ENCODE measurements around the gene MT1HL1. TPM values are rescaled to one million over a fixed set of nuclear protein-coding genes. Genes with fewer than 3 reads are reported as not detected.
"Not testable (repeated sequence)": the region's sequence is repeated elsewhere in the genome, so short reads cannot be mapped to it uniquely, and the experiment has no call there.

The MT1HL1 gene
- polyA plus RNA-seq, 1 donor (not counting 4 experiments of a cell fraction or from before 2014, with no cell fraction given), result not detected

DNA sequence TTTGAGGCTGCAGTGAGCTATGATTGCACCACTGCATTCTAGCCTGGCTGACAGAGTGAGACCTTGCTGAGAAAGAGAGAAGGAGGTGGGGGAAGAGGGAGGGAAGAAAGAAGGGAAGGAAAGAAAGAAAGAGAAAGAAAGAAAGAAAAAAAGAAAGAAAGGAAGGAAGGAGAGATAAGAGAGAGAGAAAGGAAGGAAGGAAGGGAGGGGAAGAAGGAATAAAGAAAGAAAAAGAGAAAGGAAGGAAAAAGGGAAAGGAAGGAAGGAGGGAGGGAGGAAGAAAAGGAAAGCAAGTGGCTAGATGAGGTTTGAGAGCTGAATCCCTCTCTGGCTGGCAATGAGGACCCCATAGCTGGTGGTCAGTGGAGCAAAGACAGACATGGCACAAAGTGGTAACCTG, 20.4 kb downstream of the MT1HL1 start:
- no peak overlapping the region for H3K4me3 ChIP-seq (ENCODE audit: control insufficient read depth in 2 of 3, extremely low read depth in 1 of 3, insufficient read depth in 2 of 3, low read depth in 1 of 3, low read length in 3 of 3)
- DNase-seq (ENCODE audit: low read depth, low spot score) (no peak), FAIRE-seq (no peak)
- H3K27me3 ChIP-seq (ENCODE audit: control insufficient read depth, extremely low read depth, insufficient read depth, low read length), result no peaks in the 10 kb centered on the region
- TF ChIP-seq CTCF (optimal IDR thresholded peaks at IDR 0.05 in 1 of 3, IDR thresholded peaks at IDR 0.05 in 1 of 3, conservative IDR thresholded peaks at IDR 0.05 in 1 of 3; ENCODE audit: extremely low read depth in 1 of 3, insufficient read depth in 2 of 3, low read length in 3 of 3), result no peak
- no peak for TF ChIP-seq EZH2 (IDR thresholded peaks at IDR 0.05; ENCODE audit: low read length)
- H3K9me1 ChIP-seq (ENCODE audit: control insufficient read depth, extremely low read depth, insufficient read depth, low read length), result no peaks in the 10 kb centered on the region
- no peak overlapping the region for H3K27ac ChIP-seq (ENCODE audit: control insufficient read depth, insufficient read depth, low read length)
- no peaks in the 10 kb centered on the region for H3K9me3 ChIP-seq (ENCODE audit: control insufficient read depth, low read depth, low read length)
- no peaks in the 10 kb centered on the region for H4K20me1 ChIP-seq (ENCODE audit: control insufficient read depth, extremely low read depth, insufficient read depth, low read length)
- no peak overlapping the region for H3K9ac ChIP-seq (ENCODE audit: control insufficient read depth, extremely low read depth, insufficient read depth, low read length)
- no peaks in the 10 kb centered on the region for H3K4me1 ChIP-seq (ENCODE audit: control insufficient read depth, extremely low read depth, insufficient read depth, low read length)
- no peaks in the 10 kb centered on the region for H3K36me3 ChIP-seq (ENCODE audit: control insufficient read depth in 2 of 2, extremely low read depth in 1 of 2, insufficient read depth in 2 of 2, low read length in 2 of 2)
- dilution Hi-C loops (cut with MboI; ENCODE audit: extremely low pct_ligation_motif_present, low sequenced_read_pairs), result no loop called here
- H2AFZ ChIP-seq (ENCODE audit: control insufficient read depth, low read length), result no peak overlapping the region
- no peaks in the 10 kb centered on the region for H3K79me2 ChIP-seq (ENCODE audit: control insufficient read depth, insufficient read depth, low read length)
- no peak overlapping the region for H3K4me2 ChIP-seq (ENCODE audit: control insufficient read depth, extremely low read depth, insufficient read depth, low read depth, low read length)

DNA sequence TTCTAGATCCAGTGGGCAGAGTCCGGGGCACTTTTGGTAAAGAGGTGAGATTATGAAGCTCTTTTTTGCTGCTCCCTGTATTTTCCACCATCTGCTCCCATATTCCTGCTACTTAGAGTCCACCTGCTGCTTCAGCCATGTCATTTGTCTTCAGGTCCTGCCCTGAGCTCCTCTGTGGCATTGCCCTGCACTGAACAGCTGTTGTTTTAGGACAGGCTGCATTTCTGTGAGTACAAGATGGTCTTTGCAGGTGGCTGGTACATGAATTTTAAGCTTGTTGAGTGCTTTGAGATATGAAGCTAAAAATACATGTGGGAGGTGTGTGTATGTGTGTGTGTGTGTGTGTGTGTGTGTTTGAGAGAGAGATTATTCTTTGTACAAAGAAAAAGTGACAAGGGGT, 21.9 kb downstream of the MT1HL1 start:
- no peaks in the 10 kb centered on the region for H3K9me3 ChIP-seq (ENCODE audit: control insufficient read depth, low read depth, low read length)
- H3K4me1 ChIP-seq (ENCODE audit: control insufficient read depth, extremely low read depth, insufficient read depth, low read length), result no peaks in the 10 kb centered on the region
- dilution Hi-C loops (cut with MboI; ENCODE audit: extremely low pct_ligation_motif_present, low sequenced_read_pairs), result no loop called here
- DNase-seq (ENCODE audit: low read depth, low spot score) (no peak), FAIRE-seq (no peak)
- H3K9ac ChIP-seq (ENCODE audit: control insufficient read depth, extremely low read depth, insufficient read depth, low read length), result no peak overlapping the region
- no peaks in the 10 kb centered on the region for H3K36me3 ChIP-seq (ENCODE audit: control insufficient read depth in 2 of 2, extremely low read depth in 1 of 2, insufficient read depth in 2 of 2, low read length in 2 of 2)
- H3K4me2 ChIP-seq (ENCODE audit: control insufficient read depth, extremely low read depth, insufficient read depth, low read depth, low read length), result no peak overlapping the region
- no peak overlapping the region for H3K4me3 ChIP-seq (ENCODE audit: control insufficient read depth in 2 of 3, extremely low read depth in 1 of 3, insufficient read depth in 2 of 3, low read depth in 1 of 3, low read length in 3 of 3)
- no peaks in the 10 kb centered on the region for H3K9me1 ChIP-seq (ENCODE audit: control insufficient read depth, extremely low read depth, insufficient read depth, low read length)
- no peaks in the 10 kb centered on the region for H3K79me2 ChIP-seq (ENCODE audit: control insufficient read depth, insufficient read depth, low read length)
- H4K20me1 ChIP-seq (ENCODE audit: control insufficient read depth, extremely low read depth, insufficient read depth, low read length), result no peaks in the 10 kb centered on the region
- H2AFZ ChIP-seq (ENCODE audit: control insufficient read depth, low read length), result no peak overlapping the region
- TF ChIP-seq CTCF (optimal IDR thresholded peaks at IDR 0.05 in 1 of 3, IDR thresholded peaks at IDR 0.05 in 1 of 3, conservative IDR thresholded peaks at IDR 0.05 in 1 of 3; ENCODE audit: extremely low read depth in 1 of 3, insufficient read depth in 2 of 3, low read length in 3 of 3) (no peak), EZH2 (IDR thresholded peaks at IDR 0.05; ENCODE audit: low read length) (no peak)
- no peak overlapping the region for H3K27ac ChIP-seq (ENCODE audit: control insufficient read depth, insufficient read depth, low read length)
- H3K27me3 ChIP-seq (ENCODE audit: control insufficient read depth, extremely low read depth, insufficient read depth, low read length), result no peaks in the 10 kb centered on the region

GRCh38 chr1:236981431-236981830, 22.8 kb downstream of the MT1HL1 start:
- H3K9me1 ChIP-seq (ENCODE audit: control insufficient read depth, extremely low read depth, insufficient read depth, low read length); H3K4me1 ChIP-seq (ENCODE audit: control insufficient read depth, extremely low read depth, insufficient read depth, low read length); H3K27me3 ChIP-seq (ENCODE audit: control insufficient read depth, extremely low read depth, insufficient read depth, low read length); H3K4me3 ChIP-seq (ENCODE audit: control insufficient read depth in 2 of 3, extremely low read depth in 1 of 3, insufficient read depth in 2 of 3, low read depth in 1 of 3, low read length in 3 of 3); H3K9me3 ChIP-seq (ENCODE audit: control insufficient read depth, low read depth, low read length); H3K79me2 ChIP-seq (ENCODE audit: control insufficient read depth, insufficient read depth, low read length); H3K36me3 ChIP-seq (ENCODE audit: control insufficient read depth in 2 of 2, extremely low read depth in 1 of 2, insufficient read depth in 2 of 2, low read length in 2 of 2); dilution Hi-C loops (cut with MboI; ENCODE audit: extremely low pct_ligation_motif_present, low sequenced_read_pairs); H3K27ac ChIP-seq (ENCODE audit: control insufficient read depth, insufficient read depth, low read length); H3K9ac ChIP-seq (ENCODE audit: control insufficient read depth, extremely low read depth, insufficient read depth, low read length); H4K20me1 ChIP-seq (ENCODE audit: control insufficient read depth, extremely low read depth, insufficient read depth, low read length); DNase-seq (ENCODE audit: low read depth, low spot score); H3K4me2 ChIP-seq (ENCODE audit: control insufficient read depth, extremely low read depth, insufficient read depth, low read depth, low read length); H2AFZ ChIP-seq (ENCODE audit: control insufficient read depth, low read length); FAIRE-seq: not testable (repeated sequence)

All from keratinocyte (primary cell).